HCT116 (cell line): ENCODE measurements around the gene DPF3.

ENCODE experiments used
- CEBPB ChIP-seq: IDR thresholded peaks from 2 replicates; pipeline ENCODE4 v1.6.1; 2012; ENCODE audit warnings: low read depth
- TF ChIP-seq, protein P1 (sequence below), 3 experiments: fragments of 200-600 bp in 1 of 3; sonication (generic) in 1 of 3; IDR thresholded peaks in 2 of 3; conservative IDR thresholded peaks in 1 of 3; 2 replicates each; pipeline ENCODE4 v1.5.1; 2012 to 2017; ENCODE audit warnings: low read depth in 2 of 3, low read length in 2 of 3, antibody characterized with exemption in 1 of 3, borderline replicate concordance in 1 of 3, control low read depth in 1 of 3, mild to moderate bottlenecking in 1 of 3, mixed read lengths in 1 of 3, mixed run types in 1 of 3, moderate library complexity in 1 of 3; ENCODE audit not compliant: insufficient read depth in 1 of 3
- TF ChIP-seq, protein P2 (sequence below): IDR thresholded peaks from 2 replicates; pipeline ENCODE4 v1.6.1; 2012

DNA sequence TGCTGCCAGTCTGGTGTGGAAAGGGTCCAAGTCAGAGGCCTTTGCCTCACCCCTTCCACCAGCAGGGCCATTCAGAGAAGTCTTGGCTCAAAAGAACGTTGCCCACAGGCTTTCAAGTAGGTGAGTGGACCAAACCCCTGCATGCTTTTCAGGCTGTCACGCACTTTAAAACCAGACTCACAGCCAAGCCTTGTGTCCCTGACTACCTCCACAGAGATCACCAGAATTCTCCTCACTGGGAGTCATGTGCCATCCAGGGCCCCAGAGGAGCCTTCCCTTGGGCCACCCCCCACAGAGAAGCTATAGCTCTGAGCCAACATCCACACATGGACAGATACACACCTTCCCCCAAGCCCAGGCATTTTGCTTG, 283.1 kb downstream of the DPF3 start:
- TF ChIP-seq CEBPB, result no peak
- TF ChIP-seq, protein P1, sequence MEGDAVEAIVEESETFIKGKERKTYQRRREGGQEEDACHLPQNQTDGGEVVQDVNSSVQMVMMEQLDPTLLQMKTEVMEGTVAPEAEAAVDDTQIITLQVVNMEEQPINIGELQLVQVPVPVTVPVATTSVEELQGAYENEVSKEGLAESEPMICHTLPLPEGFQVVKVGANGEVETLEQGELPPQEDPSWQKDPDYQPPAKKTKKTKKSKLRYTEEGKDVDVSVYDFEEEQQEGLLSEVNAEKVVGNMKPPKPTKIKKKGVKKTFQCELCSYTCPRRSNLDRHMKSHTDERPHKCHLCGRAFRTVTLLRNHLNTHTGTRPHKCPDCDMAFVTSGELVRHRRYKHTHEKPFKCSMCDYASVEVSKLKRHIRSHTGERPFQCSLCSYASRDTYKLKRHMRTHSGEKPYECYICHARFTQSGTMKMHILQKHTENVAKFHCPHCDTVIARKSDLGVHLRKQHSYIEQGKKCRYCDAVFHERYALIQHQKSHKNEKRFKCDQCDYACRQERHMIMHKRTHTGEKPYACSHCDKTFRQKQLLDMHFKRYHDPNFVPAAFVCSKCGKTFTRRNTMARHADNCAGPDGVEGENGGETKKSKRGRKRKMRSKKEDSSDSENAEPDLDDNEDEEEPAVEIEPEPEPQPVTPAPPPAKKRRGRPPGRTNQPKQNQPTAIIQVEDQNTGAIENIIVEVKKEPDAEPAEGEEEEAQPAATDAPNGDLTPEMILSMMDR (IDR thresholded peaks at IDR 0.05 in 2 of 3, conservative IDR thresholded peaks at IDR 0.05 in 1 of 3; ENCODE audit: borderline replicate concordance in 1 of 3, insufficient read depth in 1 of 3, low read depth in 2 of 3, low read length in 2 of 3), result no peak
- TF ChIP-seq, protein P2, sequence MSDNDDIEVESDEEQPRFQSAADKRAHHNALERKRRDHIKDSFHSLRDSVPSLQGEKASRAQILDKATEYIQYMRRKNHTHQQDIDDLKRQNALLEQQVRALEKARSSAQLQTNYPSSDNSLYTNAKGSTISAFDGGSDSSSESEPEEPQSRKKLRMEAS, result no peak
